Glomerular visceral epithelial cell (primary cell): ENCODE results near the gene CADPS.

Experiments
- DNase-seq: peaks from one replicate; pipeline ENCODE4 v3.0.0-alpha.2; 2016; ENCODE audit errors: extremely low spot score

The CADPS gene

DNA sequence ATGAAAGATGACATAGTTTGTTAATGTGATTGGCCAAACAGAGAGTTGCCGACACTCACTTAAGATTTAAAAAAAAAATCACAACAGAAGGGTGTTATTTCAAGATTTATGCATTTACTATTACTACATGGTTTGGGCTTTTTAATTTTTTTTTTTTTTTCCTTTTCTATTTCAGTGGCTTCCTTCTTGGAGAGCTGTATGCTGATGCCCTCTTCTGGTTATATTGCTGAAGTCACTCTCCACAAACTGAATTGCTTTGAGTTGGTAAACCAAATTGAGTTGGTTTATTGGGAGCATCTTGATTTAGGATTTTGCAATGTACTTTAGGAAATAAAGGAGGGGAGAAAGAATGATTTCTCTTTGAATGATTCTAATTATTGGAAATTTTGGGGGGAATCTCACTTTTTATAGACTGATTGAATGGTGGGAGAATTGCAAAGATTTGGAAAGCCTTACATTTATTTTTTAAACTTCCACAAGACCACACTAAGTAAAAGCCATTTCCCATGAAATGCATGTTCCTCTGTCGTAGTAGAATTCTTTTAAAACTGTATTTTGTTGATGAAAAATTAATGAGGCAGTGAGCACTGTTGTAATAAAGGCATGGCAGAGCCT is 315.3 kb downstream of the CADPS start:
- peak; percentile 6 for DNase-seq

- DNase-seq = peak; percentile 11
Measured at GRCh38 chr3:62558549-62559112, 316.6 kb downstream of the CADPS start.

GRCh38 chr3:62557983-62558382 is 317.2 kb downstream of the CADPS start:
- DNase-seq = no peak

DNA sequence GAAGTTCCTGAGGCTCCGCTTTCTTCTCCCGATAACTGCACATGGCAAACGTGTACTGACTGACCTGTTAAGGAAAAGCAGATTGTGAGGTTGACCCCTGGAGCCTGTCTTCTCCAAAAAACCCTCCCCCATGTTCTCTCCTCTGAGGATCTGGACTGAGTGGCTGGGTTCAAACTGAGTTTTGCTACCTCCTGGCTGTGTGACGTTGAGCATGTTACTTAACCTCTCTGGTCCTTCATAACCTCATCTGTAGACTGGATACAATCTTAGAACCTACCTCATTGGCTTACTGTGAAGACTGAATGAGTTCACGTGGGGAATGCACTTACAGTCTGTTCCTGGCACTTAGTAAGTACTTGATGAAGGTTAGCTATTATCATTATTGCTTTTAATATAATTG is 317.8 kb downstream of the CADPS start:
- no peak for DNase-seq

- no peak for DNase-seq
Measured at GRCh38 chr3:62556121-62556815, 318.9 kb downstream of the CADPS start.

- peak; percentile 4 for DNase-seq
Measured at GRCh38 chr3:62554264-62554799, 320.9 kb downstream of the CADPS start.

DNA sequence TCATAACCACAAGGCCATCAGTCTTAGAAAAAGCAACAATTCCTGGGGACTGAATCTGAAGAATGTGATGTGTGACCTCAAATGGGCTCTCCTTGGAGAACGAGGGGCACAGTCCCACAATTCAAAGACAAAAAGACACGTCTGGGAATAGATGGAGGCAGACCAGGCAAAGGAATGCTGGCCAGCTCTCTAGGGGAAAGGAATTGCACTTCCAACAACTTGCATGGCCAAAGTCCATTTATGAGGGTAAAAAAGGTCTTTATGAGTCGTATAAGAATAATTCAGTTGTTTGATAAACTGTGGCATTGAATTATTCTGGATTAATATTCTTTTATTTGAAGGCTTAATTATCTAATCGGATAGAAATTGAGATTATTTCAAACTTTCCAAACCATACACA is 321.4 kb downstream of the CADPS start:
- DNase-seq = no peak

- no peak for DNase-seq
Measured at GRCh38 chr3:62551556-62551955, 323.7 kb downstream of the CADPS start.

DNA sequence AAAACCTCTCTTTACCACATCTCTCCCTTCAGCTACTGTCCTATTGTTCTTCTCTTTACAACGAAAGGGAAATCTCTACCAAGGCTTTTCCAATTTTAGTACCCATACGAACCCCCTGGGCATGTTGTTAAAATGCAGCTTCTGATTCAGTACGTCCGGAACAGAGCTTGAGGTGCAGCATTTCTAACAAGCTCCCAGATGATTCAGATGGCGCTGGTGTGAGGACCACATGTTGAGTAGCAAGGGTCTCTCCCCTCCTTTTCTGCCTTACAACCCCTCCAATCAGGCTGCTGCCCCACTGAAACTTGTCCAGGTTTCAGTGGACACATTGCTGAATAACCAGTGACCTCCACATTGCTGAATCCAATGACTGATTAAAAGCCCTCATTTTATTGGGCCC is 324.8 kb downstream of the CADPS start:
- DNase-seq = no peak

DNA sequence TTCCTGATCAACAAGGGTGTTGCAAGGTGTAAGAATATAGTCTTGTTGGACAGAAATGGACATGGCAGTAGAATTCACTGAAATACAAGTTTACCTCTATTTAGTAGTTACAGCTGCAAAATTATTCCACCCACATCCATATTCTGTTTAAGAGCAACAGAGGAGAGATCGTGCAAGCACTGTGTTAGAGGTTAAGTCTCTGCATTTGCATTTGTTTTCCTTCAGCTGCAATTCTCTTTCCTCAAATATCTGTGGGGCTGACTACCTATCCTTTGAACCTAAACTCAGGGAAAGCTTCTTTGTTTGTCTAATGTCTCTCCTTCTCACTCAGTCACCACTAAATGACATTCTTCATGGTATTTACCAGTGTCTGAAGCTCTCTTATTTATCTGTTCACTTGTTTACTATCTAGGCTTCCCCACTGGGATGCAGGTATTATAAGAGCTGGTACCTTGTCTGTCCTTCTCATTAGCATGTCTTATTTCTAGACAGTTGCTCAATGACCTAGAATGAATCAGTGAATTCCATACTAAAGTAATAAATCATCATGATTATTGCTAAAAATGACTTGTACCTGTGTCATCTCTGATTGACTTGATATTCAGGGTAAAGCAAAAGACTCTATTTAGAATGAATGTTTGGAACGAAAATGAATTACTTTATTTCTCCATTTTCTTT is 326.5 kb downstream of the CADPS start:
- DNase-seq = no peak

DNA sequence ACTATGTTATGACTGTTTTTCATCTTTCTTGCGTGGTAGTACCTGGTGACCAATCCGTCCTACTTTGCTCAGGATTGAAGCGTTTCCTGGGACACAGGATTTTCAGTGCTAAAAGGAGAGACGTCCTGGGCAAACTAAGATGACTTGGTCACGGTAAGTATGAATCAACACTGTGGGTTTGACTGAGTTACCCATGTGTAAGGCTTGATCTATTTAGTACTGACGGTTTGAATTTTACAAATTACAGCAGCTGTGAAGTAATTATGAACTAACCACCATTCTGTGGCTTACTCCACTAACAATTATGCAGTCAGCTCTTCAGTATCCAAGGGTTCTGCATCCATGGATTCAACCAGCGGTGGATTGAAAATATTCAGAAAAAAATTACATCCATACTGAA is 328.9 kb downstream of the CADPS start:
- DNase-seq = no peak

- no peak for DNase-seq
Measured at GRCh38 chr3:62542185-62542584, 333.0 kb downstream of the CADPS start.

- DNase-seq = no peak
Measured at GRCh38 chr3:62539762-62540161, 335.5 kb downstream of the CADPS start.

- no peak for DNase-seq
Measured at GRCh38 chr3:62538691-62539356, 336.4 kb downstream of the CADPS start.

DNA sequence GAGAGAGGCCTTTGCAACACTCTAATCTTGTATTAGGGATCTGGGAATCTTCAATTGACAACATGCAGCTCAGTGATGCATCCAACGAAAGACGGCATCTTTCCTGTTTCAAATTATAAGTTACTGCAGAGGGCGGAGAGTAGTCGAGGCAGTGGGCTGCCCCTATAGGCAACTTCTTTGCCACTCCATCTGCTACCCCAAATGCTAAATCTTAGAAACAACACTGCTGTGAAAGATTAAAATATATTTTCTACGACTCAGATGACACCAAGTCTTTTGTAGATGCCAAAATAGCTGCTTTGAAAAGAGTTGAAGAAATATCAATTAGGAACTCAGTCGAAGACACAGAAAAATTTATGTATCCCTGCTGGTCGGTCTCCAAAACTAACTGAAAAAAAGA is 340.9 kb downstream of the CADPS start:
- DNase-seq = no peak

DNA sequence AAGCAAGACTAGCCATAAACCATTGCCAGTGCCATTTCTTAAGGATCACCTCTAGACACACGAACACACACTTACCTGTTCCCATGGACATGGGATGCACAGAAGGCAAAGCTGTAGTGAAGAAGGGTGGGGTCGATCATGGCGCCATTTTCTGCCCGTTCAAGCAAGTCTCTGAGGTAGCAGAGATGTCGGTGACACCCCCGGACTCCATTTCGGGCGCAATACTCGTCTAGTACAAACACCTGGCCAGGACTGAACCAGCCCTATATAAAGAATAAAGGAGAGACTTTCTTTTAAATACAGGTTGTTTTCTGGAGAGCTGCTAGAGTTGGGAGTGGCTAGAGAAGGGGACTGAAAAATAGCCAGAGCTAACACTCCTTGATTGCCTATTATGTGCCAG is 342.4 kb downstream of the CADPS start:
- DNase-seq = no peak

DNA sequence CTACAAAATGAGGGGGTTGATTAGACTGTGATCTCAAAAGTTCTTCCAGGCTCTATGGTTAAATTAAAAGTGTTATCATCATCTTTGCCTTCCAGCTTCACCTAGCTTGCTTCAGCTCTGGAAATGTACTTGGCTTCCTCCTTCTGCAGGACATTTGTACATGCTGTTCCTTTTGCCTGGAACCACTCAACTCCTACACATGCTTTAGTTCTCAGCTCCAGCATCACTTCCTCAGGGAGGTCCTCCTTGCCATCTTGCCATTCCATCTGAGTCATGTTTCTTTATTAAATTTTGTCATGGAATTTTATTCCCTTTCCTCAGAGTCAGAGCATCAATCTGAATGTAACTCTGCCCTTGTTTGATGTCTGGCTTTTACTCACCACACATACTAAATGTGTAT is 343.2 kb downstream of the CADPS start:
- no peak for DNase-seq

GRCh38 chr3:62531493-62531892 is 343.7 kb downstream of the CADPS start:
- DNase-seq = no peak

- peak; percentile 25 for DNase-seq
Measured at GRCh38 chr3:62529230-62529629, 346.0 kb downstream of the CADPS start.

GRCh38 chr3:62527474-62527873 is 347.7 kb downstream of the CADPS start:
- DNase-seq = no peak

- DNase-seq = no peak
Measured at GRCh38 chr3:62525281-62525680, 349.9 kb downstream of the CADPS start.

GRCh38 chr3:62523672-62524071 is 351.5 kb downstream of the CADPS start:
- no peak for DNase-seq
